Measurements from ENCODE around the gene CACNA1D.

The CACNA1D gene

DNA sequence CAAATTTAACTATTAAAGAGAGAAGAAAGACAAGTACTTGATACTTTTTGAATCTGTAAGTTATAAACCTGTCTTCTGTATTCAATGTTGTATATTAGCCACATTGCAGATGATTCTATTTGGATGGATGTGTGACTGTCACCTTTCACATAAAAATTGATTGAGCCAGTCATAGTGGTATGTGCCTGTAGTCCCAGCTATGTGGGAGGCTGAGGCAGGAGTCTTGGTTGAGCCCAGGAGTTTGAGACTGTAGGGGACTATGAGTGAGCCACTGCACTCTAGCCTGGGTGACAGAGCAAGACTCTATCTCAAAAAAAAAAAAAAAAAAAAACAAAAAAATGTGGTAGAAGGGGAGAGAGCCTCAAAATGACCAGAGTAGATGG, 12.3 kb downstream of the CACNA1D start:
- Histone ChIP-seq H2AFZ (ENCODE audit: low read length, unreplicated experiment) (no peak overlapping the region), H3K79me2 (ENCODE audit: control insufficient read depth, insufficient read depth, low read length, unreplicated experiment) (no peaks in the 10 kb centered on the region), H3K27me3 (ENCODE audit: insufficient read depth, low read length) (peaks cover 41% of the 10 kb centered on the region), H3K27ac (ENCODE audit: low read depth, low read length) (no peak overlapping the region), H3K36me3 (ENCODE audit: insufficient read depth, low read length) (no peaks in the 10 kb centered on the region), H3K4me1 (ENCODE audit: control insufficient read depth, insufficient read depth, low read length, unreplicated experiment) (no peaks in the 10 kb centered on the region), H3K4me3 (ENCODE audit: low read depth, low read length) (no peak overlapping the region)

DNA sequence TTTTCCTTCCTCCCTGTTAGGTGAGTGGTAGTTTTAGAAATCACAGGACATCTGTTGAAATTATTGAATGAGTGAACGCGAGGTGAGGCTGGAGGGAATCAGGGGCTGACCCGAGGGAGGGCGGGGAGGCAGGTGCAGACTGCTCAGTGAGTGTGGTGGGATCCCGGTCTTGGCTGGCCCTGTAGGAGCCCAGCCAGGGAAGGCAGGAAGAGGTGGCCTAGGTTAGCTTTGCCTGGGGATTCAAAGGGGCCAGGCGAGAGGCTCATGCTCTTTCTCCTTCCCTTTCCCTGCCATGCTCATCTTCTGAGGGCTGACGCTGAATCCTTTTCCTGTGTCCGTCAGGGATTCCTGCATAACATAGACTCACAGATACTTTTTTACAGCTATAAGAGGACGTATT, 15.1 kb downstream of the CACNA1D start:
- Histone ChIP-seq H3K79me2 (ENCODE audit: control insufficient read depth, insufficient read depth, low read length, unreplicated experiment) (no peaks in the 10 kb centered on the region), H3K27ac (ENCODE audit: low read depth, low read length) (no peak overlapping the region), H2AFZ (ENCODE audit: low read length, unreplicated experiment) (no peak overlapping the region), H3K4me3 (ENCODE audit: low read depth, low read length) (no peak overlapping the region), H3K27me3 (ENCODE audit: insufficient read depth, low read length) (peaks cover 29% of the 10 kb centered on the region), H3K4me1 (ENCODE audit: control insufficient read depth, insufficient read depth, low read length, unreplicated experiment) (no peaks in the 10 kb centered on the region), H3K36me3 (ENCODE audit: insufficient read depth, low read length) (no peaks in the 10 kb centered on the region)

DNA sequence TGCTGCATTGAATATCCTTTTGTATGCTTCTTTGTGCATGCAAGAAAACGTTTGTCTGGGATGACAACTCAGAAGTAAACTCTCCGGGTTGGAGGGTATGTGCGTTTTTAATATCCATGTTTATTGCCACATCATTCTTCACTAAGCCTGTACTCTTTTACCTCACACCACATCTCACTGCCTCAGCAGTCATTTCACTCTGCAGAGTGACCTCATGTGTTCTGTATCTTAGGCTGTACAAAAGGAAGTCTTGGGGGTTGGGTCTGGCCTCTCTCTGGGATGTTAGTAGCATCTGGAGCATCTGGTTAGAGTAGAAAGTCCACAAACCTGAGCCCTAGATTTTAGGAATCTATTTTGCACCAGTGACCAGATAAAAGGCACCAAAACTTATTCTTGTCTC, 16.1 kb downstream of the CACNA1D start:
- Histone ChIP-seq H3K36me3 (ENCODE audit: insufficient read depth, low read length) (no peaks in the 10 kb centered on the region), H3K4me1 (ENCODE audit: control insufficient read depth, insufficient read depth, low read length, unreplicated experiment) (no peaks in the 10 kb centered on the region), H2AFZ (ENCODE audit: low read length, unreplicated experiment) (no peak overlapping the region), H3K79me2 (ENCODE audit: control insufficient read depth, insufficient read depth, low read length, unreplicated experiment) (no peaks in the 10 kb centered on the region), H3K27ac (ENCODE audit: low read depth, low read length) (no peak overlapping the region), H3K27me3 (ENCODE audit: insufficient read depth, low read length) (peaks cover 26% of the 10 kb centered on the region), H3K4me3 (ENCODE audit: low read depth, low read length) (no peak overlapping the region)

DNA sequence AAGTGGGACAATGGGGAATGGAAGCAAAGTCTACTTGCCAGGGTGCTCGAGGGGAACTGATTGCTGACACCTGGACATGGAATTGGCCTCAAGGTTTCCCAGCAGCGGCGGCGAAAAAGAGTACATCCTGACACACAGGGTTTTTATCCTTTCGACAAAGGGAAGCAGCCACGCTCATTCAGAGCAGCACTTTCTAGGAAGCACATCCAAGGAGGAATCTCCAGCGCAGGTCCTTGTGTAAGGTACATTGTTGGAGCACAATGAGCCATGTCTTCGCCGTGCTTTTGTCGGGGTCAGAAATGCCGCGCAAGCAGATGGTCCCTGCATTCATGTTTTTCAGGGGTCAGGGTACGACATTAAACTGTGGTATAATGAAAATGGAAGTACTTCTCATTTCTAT, 16.8 kb downstream of the CACNA1D start:
- H3K4me1 ChIP-seq (ENCODE audit: control insufficient read depth, insufficient read depth, low read length, unreplicated experiment): no peaks in the 10 kb centered on the region
- no peaks in the 10 kb centered on the region for H3K36me3 ChIP-seq (ENCODE audit: insufficient read depth, low read length)
- H2AFZ ChIP-seq (ENCODE audit: low read length, unreplicated experiment): no peak overlapping the region
- no peak overlapping the region for H3K4me3 ChIP-seq (ENCODE audit: low read depth, low read length)
- peaks cover 26% of the 10 kb centered on the region for H3K27me3 ChIP-seq (ENCODE audit: insufficient read depth, low read length)
- no peaks in the 10 kb centered on the region for H3K79me2 ChIP-seq (ENCODE audit: control insufficient read depth, insufficient read depth, low read length, unreplicated experiment)
- no peak overlapping the region for H3K27ac ChIP-seq (ENCODE audit: low read depth, low read length)

DNA sequence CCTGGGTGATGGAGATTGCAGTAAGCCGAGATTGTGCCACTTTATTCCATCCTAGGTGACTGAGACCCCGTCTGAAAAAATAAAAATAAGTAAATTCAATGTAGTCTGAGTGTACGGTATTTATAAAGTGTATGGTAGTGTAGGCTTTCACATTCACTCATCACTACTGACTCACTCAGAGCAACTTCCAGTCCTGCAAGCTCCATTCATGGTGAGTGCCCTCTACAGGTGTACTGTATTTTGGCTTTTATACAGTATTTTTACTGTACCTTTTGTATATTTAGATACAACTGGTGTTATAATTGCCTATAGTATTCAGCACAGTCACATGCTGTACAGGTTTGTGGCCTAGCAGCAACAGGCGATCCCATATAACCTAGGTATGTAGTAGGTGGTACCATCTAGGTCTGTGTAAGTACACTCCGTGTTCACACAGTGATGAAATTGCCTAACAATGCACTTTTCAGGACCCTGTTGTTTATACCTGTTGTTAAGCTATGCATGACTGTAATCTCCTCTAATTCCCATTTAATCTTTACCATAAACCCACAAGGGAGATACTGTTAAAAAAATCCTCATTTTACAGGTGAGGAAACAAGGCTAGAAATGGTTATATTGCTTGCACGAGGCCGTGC, 19.3 kb downstream of the CACNA1D start:
- no peaks in the 10 kb centered on the region for H3K79me2 ChIP-seq (ENCODE audit: control insufficient read depth, insufficient read depth, low read length, unreplicated experiment)
- H3K27ac ChIP-seq (ENCODE audit: low read depth, low read length): no peak overlapping the region
- H3K4me3 ChIP-seq (ENCODE audit: low read depth, low read length): no peak overlapping the region
- no peaks in the 10 kb centered on the region for H3K4me1 ChIP-seq (ENCODE audit: control insufficient read depth, insufficient read depth, low read length, unreplicated experiment)
- no peak overlapping the region for H2AFZ ChIP-seq (ENCODE audit: low read length, unreplicated experiment)
- H3K36me3 ChIP-seq (ENCODE audit: insufficient read depth, low read length): no peaks in the 10 kb centered on the region
- peaks cover 26% of the 10 kb centered on the region for H3K27me3 ChIP-seq (ENCODE audit: insufficient read depth, low read length)

DNA sequence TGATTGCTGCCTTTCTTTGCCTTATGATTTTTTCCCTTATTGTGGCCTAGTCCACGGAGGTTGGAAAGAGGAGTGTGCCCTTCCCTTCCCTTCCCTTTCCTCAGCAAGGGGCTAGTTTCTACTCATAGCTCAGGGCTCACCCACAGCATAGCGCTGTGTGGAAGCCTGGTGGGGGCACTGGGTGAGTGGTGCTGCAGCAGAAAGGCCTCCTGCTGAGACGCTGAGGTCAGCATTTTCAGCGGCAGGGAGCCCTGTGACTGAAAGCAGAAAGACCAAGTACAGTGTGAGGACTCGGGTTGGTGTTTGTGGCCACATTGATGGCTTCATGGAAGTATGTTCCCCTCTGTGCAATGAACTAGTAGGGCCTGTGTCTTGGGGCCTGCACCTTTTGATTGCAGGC, 21.9 kb downstream of the CACNA1D start:
- Histone ChIP-seq H3K36me3 (ENCODE audit: insufficient read depth, low read length) (no peaks in the 10 kb centered on the region), H3K4me1 (ENCODE audit: control insufficient read depth, insufficient read depth, low read length, unreplicated experiment) (no peaks in the 10 kb centered on the region), H2AFZ (ENCODE audit: low read length, unreplicated experiment) (no peak overlapping the region), H3K4me3 (ENCODE audit: low read depth, low read length) (no peak overlapping the region), H3K27me3 (ENCODE audit: insufficient read depth, low read length) (peaks cover 24% of the 10 kb centered on the region), H3K79me2 (ENCODE audit: control insufficient read depth, insufficient read depth, low read length, unreplicated experiment) (no peaks in the 10 kb centered on the region), H3K27ac (ENCODE audit: low read depth, low read length) (no peak overlapping the region)

DNA sequence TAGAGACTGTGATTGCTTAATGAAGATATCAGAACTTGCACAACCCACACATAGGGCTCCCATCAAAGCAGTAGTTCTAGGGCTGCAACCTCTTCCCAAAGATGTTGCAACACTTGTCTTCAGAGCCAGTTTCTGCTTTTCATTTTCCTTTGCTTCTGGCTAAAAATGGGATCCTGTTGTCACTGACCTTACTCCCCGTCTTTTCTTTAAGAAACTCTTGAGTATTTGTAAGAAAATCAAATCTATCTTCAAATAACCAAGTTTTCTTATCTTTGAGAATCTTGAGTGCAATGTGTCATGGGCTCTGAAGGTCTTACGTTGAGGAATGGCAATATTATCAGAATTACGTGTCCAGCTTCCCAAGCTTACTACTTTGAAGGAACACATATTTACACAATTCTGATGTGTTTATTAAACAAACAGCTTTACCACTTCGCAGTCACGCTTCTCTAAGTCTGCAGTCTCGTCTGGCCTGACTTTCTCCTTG, 24.1 kb downstream of the CACNA1D start:
- peaks cover 15% of the 10 kb centered on the region; the same call in 1 of the 2 replicates for H3K27me3 ChIP-seq (ENCODE audit: insufficient read depth, low read length)
- no peak overlapping the region for H2AFZ ChIP-seq (ENCODE audit: low read length, unreplicated experiment)
- no peak overlapping the region for H3K4me3 ChIP-seq (ENCODE audit: low read depth, low read length)
- H3K27ac ChIP-seq (ENCODE audit: low read depth, low read length): no peak overlapping the region
- no peaks in the 10 kb centered on the region for H3K4me1 ChIP-seq (ENCODE audit: control insufficient read depth, insufficient read depth, low read length, unreplicated experiment)
- no peaks in the 10 kb centered on the region for H3K79me2 ChIP-seq (ENCODE audit: control insufficient read depth, insufficient read depth, low read length, unreplicated experiment)
- H3K36me3 ChIP-seq (ENCODE audit: insufficient read depth, low read length): no peaks in the 10 kb centered on the region

DNA sequence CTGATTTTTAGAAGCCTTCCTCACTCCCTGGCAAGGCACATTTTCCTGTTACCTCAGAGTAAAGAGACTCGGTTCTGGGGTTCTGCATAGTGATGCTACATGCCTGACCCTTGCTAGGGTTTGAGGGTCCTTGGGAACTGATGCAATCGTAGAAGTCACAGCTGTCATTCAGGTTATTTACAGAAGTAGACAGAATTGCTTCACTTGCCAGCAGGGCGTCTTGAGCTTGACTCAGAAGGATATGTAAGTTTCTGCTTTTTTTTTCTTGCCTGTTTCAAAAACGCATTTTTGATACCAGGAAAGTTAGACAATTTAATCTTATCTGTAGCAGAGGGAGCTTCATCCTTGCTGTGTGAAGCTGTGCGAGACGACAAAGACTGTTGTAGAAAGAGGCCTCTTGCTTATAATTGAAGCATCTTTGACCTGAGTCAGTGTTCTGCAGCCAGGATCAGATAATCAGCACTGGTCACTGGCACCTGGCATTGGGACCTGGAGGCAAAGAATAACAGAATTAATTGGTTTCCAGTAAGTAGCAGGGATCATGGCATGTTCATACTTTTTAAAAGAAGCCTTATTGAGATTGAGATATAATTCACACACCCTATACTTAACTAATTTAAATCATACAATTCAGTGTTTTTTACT, 24.8 kb downstream of the CACNA1D start:
- Histone ChIP-seq H3K36me3 (ENCODE audit: insufficient read depth, low read length) (no peaks in the 10 kb centered on the region), H3K4me1 (ENCODE audit: control insufficient read depth, insufficient read depth, low read length, unreplicated experiment) (no peaks in the 10 kb centered on the region), H3K27ac (ENCODE audit: low read depth, low read length) (no peak overlapping the region), H2AFZ (ENCODE audit: low read length, unreplicated experiment) (no peak overlapping the region), H3K27me3 (ENCODE audit: insufficient read depth, low read length) (peaks cover 15% of the 10 kb centered on the region; the same call in 1 of the 2 replicates), H3K79me2 (ENCODE audit: control insufficient read depth, insufficient read depth, low read length, unreplicated experiment) (no peaks in the 10 kb centered on the region), H3K4me3 (ENCODE audit: low read depth, low read length) (no peak overlapping the region)

DNA sequence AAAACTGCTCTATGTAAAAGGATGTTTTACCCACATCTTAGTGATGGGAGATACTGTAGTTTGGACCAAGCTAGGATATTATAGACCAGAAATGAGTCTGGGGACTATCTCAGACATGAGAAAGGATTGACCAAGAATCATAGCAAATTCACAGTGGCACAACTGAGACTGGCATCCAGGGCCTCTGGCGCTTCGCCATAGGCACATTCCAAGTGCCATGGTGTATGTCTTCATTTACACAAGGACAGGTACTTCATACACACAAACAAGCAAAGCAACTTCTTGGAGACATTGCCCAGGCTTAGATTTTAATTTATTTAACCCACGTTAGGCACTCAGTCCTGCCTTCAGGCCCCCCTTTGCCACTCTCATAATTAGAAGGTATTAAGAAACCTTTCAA, 28.9 kb downstream of the CACNA1D start:
- no peaks in the 10 kb centered on the region for H3K79me2 ChIP-seq (ENCODE audit: control insufficient read depth, insufficient read depth, low read length, unreplicated experiment)
- peaks cover 28% of the 10 kb centered on the region; the same call in 1 of the 2 replicates for H3K27me3 ChIP-seq (ENCODE audit: insufficient read depth, low read length)
- no peak overlapping the region for H3K4me3 ChIP-seq (ENCODE audit: low read depth, low read length)
- H3K27ac ChIP-seq (ENCODE audit: low read depth, low read length): no peak overlapping the region
- H2AFZ ChIP-seq (ENCODE audit: low read length, unreplicated experiment): no peak overlapping the region
- H3K36me3 ChIP-seq (ENCODE audit: insufficient read depth, low read length): no peaks in the 10 kb centered on the region
- no peaks in the 10 kb centered on the region for H3K4me1 ChIP-seq (ENCODE audit: control insufficient read depth, insufficient read depth, low read length, unreplicated experiment)

DNA sequence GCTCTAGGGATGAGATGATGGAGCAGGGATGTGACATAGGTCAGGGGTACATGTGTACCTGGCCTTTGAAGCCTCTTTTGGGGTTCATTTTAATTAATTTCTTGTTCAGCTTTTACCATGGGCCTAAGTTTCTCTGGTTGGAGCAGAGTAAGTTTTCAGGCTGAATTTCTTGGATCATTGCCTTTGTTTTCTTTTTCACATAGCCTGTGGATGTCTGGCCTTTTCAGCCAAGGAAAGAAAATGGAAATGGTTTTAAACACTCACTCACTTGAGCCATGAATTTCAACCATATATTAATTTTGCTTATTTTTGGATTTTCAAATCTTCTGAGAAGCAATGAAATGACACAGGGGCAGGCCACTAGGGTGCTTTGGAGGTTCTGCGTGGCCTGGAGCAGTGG, 30.2 kb downstream of the CACNA1D start:
- H2AFZ ChIP-seq (ENCODE audit: low read length, unreplicated experiment): no peak overlapping the region
- H3K27me3 ChIP-seq (ENCODE audit: insufficient read depth, low read length): peaks cover 18% of the 10 kb centered on the region; the same call in 1 of the 2 replicates
- no peaks in the 10 kb centered on the region for H3K36me3 ChIP-seq (ENCODE audit: insufficient read depth, low read length)
- H3K4me3 ChIP-seq (ENCODE audit: low read depth, low read length): no peak overlapping the region
- no peaks in the 10 kb centered on the region for H3K79me2 ChIP-seq (ENCODE audit: control insufficient read depth, insufficient read depth, low read length, unreplicated experiment)
- no peak overlapping the region for H3K27ac ChIP-seq (ENCODE audit: low read depth, low read length)
- H3K4me1 ChIP-seq (ENCODE audit: control insufficient read depth, insufficient read depth, low read length, unreplicated experiment): no peaks in the 10 kb centered on the region

Data from ACC112 (cell line).